Measurements from ENCODE around the gene PCMTD2.

The PCMTD2 gene

GRCh38 chr20:64238851-64239387 is 16.6 kb upstream of the PCMTD2 start:
- no peak for DNase-seq (ENCODE audit: low read depth in 3 of 3)

DNA sequence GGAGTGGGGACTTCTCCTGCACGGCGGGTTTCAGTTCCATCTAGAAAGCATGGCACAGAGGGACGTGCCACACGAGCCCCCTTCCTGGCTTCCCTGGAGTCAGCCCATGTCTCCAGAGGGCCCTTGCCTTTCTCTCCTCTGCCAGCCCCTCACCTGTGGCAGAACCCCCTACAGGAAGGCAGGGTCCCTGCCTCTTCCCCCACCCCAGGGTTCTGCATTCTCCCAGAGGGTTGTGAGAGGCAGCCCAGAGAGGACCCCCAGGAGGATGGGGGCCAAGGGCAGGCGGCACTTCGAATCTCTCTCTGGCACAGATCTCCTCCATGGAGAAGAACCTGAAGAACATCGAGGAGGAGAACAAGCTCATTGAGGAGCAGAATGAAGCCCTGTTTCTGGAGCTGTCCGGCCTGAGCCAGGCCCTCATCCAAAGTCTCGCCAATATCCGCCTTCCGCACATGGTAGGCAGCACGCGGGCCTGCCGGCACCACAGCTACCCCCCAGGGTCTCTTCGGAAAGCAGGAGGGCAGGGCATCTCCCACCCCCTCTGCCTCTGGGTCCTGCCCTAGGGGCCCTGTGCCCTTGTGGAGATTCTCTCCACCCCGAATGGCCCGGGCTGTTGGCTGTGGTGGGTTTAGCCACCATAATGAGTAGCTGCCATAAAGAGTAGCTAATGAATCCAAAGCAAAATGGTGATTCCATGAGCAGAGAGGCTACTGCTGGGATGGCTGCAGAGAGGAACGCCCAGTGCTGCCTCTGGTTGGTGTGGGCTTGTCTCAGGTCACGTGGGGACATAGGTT is 15.9 kb upstream of the PCMTD2 start:
- no peak for DNase-seq (ENCODE audit: low read depth in 3 of 3)

GRCh38 chr20:64240243-64241015 is 15.1 kb upstream of the PCMTD2 start:
- no peak for DNase-seq (ENCODE audit: low read depth in 3 of 3)

GRCh38 chr20:64241061-64241460 is 14.5 kb upstream of the PCMTD2 start:
- no peak for DNase-seq (ENCODE audit: low read depth in 3 of 3)

GRCh38 chr20:64242003-64242796 is 13.3 kb upstream of the PCMTD2 start:
- DNase-seq (ENCODE audit: low read depth in 3 of 3) = no peak

DNA sequence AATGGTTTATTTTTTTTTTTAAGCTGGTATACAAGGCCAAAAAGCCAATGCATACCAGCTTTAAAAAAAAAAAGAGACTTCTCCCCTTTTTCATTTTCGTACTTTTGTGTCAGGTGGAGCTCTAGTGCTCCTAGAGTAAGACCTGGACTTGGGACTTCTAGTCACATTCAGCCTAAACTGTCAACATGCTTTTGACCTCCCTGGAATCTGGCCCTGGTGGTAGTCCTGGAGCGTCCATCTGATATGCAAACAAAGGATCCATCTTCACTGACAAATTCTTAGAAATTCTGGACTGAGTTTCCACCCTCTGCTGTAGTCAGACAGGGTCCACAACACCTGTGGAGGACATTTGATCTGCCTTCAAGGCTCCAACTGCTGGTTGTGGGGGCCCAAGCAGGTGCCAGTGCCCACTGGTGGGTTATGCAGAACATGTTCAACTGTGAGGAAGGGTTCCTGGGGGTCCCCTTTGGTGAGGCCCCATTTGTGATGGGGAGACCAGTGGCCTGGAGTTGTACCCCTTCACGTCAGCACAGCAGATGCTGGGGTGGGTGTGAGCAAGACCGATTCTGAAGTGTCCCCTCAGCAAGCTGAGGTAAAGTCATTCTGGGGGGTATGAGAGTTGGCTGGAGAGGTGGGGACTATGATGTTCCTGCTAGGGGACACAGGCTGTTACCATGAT is 12.6 kb upstream of the PCMTD2 start:
- DNase-seq (ENCODE audit: low read depth in 3 of 3) = no peak

- DNase-seq (ENCODE audit: low read depth in 3 of 3) = no peak
Observed at GRCh38 chr20:64244281-64244805, 11.2 kb upstream of the PCMTD2 start.

DNA sequence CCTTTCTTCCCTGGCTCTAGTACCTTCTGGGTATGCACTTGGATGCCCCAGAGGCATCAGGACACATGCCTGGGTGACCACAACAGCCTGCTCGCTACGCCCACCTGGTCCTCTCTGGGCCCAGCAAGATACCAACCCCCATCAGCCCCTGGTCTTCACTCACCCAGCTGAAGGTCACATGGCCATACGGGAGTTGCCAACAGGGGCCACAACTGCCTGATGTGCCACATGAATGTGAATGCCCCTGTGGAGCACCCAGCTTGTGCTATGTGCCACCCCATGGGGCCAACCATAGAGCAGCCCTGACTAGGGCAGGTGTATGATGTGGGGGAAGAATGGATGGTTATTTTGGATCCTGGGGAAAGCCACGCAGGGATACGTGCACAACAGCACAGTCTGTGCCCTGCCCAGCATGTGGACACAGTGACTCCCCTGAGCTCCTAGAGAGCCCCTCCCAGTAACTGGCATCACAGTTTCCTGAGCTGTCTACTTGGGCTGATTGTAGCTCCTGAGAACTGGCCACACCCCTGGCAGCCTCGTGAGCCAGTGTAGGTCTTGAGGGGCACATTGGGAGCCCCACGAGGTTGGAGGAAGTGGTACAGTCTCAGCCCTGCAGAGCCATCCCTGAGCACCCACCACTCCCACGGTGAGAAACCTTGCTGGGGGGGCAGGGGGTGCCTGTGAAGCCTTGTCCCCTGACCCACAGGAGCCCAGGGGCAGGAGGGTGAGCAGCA is 10.5 kb upstream of the PCMTD2 start:
- no peak for DNase-seq (ENCODE audit: low read depth in 3 of 3)

DNA sequence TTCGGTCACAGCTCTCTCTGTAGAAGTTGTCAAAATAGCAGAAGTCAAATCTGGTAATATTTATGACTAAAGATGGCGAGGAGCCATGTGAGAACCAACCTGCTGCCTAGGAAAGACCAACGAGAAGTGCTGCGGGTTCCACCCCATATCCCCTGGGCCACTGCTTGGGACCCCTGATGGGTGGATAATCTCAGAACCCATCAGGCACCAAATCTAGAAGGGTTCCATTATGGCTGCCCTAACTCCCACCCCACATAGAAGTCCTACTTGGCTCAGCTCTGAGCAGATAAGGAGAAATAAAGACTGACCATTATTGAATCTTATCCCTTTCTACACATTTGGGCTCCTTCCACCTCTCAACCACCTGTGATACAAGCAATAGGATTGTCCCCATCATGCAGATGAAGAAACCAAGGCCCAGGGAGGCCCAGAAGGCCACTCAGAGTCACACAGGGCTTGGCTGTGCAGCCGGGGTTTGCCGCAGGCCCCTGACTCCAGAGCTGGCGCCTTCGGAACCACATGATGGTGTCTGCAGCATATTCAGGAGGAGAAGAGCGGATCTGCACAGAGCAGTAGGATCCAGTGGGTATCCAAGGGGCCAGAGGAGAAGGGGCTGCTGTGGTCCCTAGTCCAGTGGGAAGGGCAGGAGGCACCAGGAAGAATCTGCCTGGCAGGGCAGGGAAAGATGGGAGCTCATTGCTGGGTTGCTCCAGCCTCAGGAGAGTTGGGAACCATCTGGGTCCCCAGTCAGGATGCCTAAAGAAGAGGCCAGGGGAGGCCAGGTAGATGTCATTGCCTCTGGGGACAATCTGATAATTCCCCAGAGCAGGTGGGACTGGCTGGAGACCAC is 9.6 kb upstream of the PCMTD2 start:
- DNase-seq (ENCODE audit: low read depth in 3 of 3) = no peak

DNA sequence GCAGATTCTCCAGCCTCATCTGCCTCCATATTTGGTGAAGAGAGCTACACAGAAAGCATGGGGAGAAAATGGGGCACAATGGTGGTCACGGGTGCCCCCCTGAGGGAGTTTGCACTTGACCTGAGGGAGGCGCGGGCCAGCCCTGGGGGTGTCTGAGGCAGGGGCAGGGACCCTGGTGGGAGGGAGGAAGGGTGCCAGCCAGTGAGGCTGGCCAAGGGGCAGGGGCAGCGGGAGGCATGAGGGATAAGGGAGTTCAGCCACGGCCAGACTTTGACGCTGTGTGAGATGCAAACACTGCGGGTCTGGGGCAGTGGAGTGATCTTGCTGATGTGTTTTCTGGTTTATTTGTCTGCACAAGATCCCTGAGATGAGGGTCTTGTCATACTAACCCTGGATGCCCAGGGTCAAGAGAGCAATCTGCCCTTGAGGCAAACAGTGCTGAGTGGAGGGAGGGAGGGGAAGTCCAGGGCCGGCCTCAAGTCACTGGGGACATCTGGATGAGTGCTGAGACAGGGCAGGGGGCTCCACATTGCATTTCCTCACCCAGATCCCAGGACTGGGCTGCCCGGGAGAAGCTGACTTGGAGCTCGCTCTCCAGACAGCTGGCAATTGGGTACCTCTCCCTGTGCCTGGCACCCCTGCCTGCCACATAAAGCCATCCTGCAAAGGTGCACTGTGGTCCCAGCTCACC is 8.8 kb upstream of the PCMTD2 start:
- DNase-seq (ENCODE audit: low read depth in 3 of 3) = no peak

DNA sequence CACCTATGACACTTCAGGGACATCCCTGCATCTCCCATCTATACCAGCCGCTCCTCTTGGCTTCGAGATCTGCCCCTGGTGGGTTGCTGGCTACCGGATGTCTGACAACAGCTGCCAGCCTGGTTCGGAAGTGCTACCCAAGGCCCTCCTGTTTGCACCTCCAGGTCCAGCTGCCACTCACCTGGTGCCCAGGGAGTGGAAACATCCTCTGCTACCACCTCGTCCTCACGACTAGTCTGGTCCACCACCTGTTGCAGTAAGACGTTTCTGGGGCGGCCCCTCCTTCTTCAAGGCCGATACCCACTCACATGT is 8.3 kb upstream of the PCMTD2 start:
- no peak for DNase-seq (ENCODE audit: low read depth in 3 of 3)

DNA sequence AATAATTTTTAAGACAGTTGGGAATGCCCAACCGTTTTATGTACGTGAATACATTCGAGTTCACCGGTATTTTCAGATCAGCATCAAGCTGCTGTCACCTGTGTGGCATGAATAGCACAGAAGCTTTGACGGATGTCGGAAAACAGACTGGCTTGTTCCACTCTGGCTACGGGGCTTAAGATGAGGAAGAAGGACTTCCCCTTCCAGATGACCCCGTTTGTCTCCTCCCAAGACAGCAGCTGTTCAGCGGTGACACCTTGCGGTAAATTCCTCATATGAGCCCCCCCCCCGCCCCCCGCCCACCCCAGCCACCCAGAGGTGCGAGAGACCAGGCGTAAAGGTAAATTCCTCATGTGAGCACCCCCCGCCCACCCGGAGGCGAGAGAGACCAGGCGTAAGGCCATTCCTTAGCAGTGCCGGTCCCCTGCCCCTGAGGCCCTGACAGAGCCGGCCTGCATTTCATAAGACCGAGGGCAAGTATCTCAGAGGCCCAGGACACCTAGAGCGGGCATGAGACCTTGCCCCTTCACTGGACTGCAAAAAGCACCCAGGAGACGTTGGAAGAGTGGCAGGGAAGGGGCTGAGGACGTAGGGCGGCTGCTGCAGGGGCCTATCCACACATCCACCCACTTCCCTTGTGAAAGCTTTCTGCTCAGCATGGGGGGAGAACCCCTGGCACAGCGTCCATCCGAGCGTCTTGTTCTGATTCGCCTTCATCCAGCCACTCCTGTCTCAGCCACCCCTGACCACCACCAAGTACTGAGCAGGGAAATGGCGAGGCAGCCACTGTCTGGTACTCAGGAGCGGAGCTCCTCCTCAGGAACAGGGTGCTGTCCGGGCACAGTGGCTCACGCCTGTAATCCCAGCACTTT is 7.3 kb upstream of the PCMTD2 start:
- no peak for DNase-seq (ENCODE audit: low read depth in 3 of 3)

DNA sequence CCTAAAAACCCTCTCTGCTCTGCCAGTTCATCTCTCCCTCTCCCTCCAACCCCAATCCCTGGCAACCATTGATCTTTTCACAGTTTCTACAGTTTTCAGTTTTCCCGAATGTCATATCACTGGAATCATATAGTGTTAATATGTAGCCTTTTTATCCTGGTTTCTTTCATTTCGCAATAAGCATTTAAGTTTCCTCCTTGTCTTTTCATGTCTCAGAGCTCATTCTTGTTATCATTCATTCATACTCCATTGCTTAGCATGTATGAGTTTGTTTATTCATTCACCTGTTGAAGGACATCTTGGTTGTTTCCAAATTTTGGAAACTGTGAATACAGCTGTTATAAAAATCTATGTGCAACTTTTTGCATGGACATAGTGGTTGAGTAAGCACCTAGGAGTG is 5.5 kb upstream of the PCMTD2 start:
- DNase-seq (ENCODE audit: low read depth in 3 of 3) = no peak

- no peak for DNase-seq (ENCODE audit: low read depth in 3 of 3)
Observed at GRCh38 chr20:64253000-64253383, 2.6 kb upstream of the PCMTD2 start.

- DNase-seq (ENCODE audit: low read depth in 3 of 3) = no peak
Observed at GRCh38 chr20:64253443-64253842, 2.1 kb upstream of the PCMTD2 start.

GRCh38 chr20:64254156-64254555 is 1.4 kb upstream of the PCMTD2 start:
- DNase-seq (ENCODE audit: low read depth in 3 of 3) = no peak

DNA sequence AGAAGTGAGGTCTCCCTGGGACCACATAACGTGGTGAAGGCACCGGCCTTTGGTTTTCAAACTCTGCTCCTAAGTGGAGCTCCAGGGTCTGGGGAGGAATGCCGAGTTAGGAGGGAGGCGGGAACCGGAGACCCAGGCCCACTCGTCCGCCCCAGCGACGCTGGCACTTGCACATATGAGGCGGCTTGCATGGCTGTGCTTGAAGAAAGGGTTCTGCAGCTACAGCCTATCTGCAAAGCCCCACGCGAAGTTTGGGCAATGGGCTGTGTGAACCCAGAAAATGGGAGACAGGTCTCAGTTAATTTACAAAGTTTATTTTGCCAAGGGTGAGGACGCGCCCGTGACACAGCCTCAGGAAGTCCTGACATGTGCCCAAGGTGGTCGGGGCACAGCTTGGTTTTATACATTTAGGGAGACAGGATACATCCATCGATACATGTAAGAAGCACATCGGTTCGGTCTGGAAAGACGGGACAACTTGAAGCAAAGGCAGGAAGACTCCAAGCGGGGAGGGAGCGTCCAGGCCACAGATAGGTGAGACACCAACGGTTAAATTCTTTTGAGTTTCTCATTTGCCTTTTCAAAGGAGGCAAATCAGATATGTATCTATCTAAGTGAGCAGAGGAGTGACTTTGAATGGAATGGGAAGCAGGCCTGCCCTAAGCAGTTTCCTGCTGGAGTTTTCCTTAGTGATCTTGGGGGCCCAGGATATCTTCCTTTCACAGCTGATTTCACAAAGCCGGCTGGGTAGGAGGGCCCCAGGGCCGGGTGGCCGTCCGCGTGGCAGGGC is 782 bp upstream of the PCMTD2 start:
- no peak for DNase-seq (ENCODE audit: low read depth in 3 of 3)
